Mammary epithelial cell (primary cell): Measurements from ENCODE around the gene CYP24A1.

ENCODE experiments used
- EZH2 ChIP-seq: IDR thresholded peaks from 2 replicates; pipeline ENCODE4 v1.6.1; 2012; ENCODE audit warnings: low read length, inconsistent platforms, borderline replicate concordance
- TF ChIP-seq, protein P1 (sequence below), 2 donors: IDR thresholded peaks in 1 of 2; conservative IDR thresholded peaks in 1 of 2; 2 replicates each; pipeline ENCODE4 v1.5.1; 2011 to 2012; ENCODE audit warnings: inconsistent platforms in 2 of 2, low read length in 2 of 2, mild to moderate bottlenecking in 2 of 2, control low read depth in 1 of 2, low read depth in 1 of 2; ENCODE audit not compliant: insufficient read depth in 1 of 2; ENCODE audit errors: extremely low read depth in 1 of 2

DNA sequence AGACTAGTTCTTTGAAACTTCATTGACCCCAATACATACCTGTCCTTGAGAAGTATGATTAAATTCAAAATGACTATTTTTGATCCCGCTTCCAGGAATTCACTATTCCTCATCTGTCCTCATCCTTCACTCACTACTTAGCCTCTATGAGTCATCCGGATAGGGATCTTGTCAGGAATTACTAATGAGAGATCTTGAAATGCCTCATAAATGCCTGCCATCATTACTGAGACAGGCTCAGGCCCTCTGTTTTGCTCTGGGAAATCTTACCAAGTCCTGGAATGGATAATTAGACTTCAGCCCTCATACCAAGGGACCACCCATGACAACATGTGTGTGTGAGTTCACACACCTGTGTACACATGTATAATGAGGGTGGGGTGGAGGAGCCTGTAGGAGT is 2.8 kb upstream of the CYP24A1 start:
- TF ChIP-seq, protein P1, sequence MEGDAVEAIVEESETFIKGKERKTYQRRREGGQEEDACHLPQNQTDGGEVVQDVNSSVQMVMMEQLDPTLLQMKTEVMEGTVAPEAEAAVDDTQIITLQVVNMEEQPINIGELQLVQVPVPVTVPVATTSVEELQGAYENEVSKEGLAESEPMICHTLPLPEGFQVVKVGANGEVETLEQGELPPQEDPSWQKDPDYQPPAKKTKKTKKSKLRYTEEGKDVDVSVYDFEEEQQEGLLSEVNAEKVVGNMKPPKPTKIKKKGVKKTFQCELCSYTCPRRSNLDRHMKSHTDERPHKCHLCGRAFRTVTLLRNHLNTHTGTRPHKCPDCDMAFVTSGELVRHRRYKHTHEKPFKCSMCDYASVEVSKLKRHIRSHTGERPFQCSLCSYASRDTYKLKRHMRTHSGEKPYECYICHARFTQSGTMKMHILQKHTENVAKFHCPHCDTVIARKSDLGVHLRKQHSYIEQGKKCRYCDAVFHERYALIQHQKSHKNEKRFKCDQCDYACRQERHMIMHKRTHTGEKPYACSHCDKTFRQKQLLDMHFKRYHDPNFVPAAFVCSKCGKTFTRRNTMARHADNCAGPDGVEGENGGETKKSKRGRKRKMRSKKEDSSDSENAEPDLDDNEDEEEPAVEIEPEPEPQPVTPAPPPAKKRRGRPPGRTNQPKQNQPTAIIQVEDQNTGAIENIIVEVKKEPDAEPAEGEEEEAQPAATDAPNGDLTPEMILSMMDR (conservative IDR thresholded peaks at IDR 0.05 in 1 of 2, IDR thresholded peaks at IDR 0.05 in 1 of 2; ENCODE audit: extremely low read depth in 1 of 2, insufficient read depth in 1 of 2, low read depth in 1 of 2, low read length in 2 of 2) = no peak
- TF ChIP-seq EZH2 = no peak
